Breast epithelium (tissue), 3 donors: ENCODE measurements around the gene NEDD9.

Source experiments
- POLR2A ChIP-seq: fragments of 450-650 bp; IDR thresholded peaks from one replicate; pipeline ENCODE4 v1.6.1; 2016; ENCODE audit warnings: antibody characterized with exemption, mild to moderate bottlenecking, moderate library complexity
- POLR2AphosphoS5 ChIP-seq, 3 donors: sonication (generic); formaldehyde crosslinking; IDR thresholded peaks; one replicate each; pipeline ENCODE4 v1.6.1; 2017; ENCODE audit warnings: antibody characterized with exemption in 3 of 3
- TF ChIP-seq, protein P1 (sequence below), 3 donors: fragments of 450-650 bp; IDR thresholded peaks; one replicate each; pipeline ENCODE4 v1.5.1; 2016 to 2017; ENCODE audit warnings: antibody characterized with exemption in 3 of 3, mild to moderate bottlenecking in 3 of 3, moderate library complexity in 3 of 3

- TF ChIP-seq POLR2A (no peak), POLR2AphosphoS5 (IDR thresholded peaks at IDR 0.05) (no peak)
- TF ChIP-seq, protein P1, sequence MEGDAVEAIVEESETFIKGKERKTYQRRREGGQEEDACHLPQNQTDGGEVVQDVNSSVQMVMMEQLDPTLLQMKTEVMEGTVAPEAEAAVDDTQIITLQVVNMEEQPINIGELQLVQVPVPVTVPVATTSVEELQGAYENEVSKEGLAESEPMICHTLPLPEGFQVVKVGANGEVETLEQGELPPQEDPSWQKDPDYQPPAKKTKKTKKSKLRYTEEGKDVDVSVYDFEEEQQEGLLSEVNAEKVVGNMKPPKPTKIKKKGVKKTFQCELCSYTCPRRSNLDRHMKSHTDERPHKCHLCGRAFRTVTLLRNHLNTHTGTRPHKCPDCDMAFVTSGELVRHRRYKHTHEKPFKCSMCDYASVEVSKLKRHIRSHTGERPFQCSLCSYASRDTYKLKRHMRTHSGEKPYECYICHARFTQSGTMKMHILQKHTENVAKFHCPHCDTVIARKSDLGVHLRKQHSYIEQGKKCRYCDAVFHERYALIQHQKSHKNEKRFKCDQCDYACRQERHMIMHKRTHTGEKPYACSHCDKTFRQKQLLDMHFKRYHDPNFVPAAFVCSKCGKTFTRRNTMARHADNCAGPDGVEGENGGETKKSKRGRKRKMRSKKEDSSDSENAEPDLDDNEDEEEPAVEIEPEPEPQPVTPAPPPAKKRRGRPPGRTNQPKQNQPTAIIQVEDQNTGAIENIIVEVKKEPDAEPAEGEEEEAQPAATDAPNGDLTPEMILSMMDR (IDR thresholded peaks at IDR 0.05), result no peak
These were observed 27.6 kb downstream of the NEDD9 start for GRCh38 chr6:11204794-11205366.
